GM19372 (cell line): Measurements from ENCODE around the gene STK33.
A peak's percentile ranks its signal among the peaks of the same experiment; 100 is the strongest.

ENCODE experiments used
- ATAC-seq: cut with Tn5 transposase; IDR thresholded peaks from one replicate; pipeline ENCODE4 v1.9.1; 2021; ENCODE audit warnings: mild to moderate bottlenecking, low read depth, moderate library complexity; ENCODE audit not compliant: unreplicated experiment

STK33 gene

DNA sequence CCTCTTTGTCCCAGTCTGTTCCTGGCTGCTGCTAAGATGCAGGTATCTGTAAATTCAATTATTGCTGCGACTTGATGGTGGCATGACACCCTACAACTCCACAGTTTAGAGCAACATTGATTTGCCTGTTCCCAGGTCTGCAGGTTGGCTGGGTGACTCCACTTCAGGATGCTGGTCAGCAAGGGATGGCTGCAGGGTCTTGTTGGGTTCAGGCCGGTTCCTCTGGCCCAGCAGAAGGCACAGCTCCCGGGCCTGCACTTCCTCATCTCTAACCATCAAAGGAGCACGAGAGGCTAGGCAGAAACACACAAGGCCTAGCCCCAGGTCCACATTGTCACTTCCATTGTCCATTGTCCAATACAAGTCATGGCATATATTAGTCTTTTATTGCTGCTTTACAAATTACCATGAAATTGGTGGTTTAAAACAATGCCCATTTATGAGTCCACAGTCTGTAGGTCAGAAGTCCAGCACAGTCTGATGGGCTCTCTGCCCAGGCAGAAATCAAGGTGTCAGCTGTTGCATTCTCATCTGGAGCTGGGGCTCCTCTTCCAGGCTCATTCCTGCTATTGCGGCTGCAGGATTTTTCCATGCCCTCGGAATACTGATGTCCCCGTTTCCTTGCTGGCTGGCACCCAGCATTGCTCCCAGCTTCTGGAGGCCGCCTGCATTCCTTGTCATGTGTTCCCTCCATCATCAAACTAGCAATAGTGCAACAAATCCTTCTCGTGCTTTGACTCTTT is 233.8 kb downstream of the STK33 start:
- no peak for ATAC-seq

DNA sequence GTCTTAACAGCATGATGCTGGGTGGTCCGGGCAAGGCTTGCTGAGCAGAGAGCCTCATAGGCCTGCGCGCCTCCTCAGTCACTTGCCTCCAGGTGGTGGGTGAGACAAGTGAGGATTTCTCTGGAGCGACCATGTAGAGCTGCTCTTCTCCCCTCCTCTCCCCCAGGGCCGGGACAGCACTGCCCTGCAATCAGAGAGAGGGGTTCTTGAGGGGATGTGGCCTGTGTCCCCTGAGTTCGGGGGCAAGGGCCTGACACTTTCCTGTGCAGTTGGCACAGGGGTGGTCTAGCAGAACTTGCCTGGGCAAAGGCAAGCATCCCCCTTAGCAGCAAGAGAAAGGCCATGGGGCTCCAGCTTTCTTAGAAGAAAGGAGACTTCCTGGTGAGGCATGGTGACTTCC is 234.5 kb downstream of the STK33 start:
- no peak for ATAC-seq

DNA sequence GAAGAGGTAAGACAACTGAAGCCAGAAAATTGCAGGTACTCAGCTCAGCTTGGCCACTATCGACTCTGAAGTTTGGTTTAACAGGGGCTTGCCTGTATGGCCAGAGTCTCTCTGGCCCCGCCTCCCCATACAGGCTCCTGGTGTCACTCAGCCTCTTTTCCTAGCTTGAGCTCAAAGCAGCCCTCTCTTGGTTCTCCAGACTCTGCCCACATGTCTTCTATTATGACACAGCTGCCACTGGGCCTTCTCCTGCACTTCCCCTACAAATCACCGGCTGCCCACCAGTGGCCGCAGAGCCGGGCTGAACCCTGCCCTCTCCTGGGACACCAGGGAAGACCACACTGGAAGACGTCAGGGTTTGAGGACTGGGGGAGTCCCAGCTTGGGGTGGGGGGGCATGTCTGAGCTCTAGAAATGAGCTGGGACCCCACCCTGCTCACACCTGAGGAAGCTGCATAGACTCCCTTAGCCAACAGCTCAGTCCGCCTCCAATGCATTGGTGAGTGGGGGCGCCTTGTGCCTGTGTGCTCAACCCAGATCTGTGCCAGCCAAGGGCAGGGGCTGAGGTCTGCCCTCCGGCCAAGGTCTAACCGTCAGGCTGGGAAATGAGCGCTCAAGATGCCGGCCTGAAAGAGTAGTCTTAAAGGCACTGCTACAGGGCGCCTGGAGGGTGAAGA is 236.0 kb downstream of the STK33 start:
- ATAC-seq, result no peak

DNA sequence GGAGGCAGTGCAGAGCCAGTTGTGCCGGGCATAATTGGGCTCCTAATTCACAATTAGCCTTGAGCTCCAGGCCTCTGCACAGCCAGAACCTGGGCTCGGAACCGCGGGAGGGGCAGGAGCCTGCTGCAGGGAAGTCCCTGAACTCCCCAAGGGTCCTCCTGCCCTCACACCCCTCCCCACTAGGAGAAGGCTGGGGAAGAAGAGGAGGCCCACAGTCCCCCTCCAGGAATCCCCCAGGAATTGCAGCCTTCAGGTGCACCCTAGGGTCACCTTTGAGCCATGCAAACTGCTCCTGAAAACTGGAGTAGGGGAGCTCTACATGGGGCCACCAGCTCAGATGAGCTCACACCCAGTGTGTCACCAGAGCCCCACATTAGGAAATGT is 236.5 kb downstream of the STK33 start:
- no peak for ATAC-seq

DNA sequence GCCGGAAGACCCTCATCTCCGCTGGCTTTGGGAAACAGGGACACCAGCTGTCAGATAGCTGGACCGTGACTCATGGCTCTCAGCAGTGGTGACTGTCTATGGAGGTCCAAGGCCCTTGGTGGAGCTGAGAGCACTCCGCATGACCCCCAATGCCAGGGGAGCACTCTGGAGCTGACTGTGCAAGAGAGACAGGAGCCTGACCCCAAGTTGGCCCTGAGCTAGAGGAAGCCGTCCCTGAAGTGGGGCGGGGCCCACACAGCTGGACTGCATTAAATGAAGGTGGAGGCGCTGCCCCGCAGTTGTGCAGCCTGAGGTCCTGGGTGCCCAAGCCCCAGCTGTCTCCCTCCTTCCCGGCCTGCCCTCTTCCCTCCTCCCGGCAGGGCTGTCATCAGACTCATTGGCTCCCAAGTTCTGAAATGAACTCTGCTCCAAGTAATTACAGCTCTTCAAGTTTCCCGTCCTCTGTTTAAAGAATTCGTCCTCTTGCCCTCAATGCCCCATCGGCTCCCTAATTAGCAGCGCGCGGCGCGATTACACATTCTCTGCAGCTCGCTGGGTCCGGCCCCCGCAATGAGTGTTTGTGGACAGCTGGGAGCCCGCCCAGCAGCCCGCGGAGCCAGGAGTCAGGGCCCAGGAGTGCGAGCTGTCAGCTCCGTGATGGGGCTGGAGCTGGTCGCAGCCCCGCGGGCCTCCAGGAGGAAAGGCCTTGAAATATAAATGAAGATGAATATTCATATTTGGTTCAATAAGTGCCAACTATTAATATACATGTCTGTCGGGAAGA is 237.1 kb downstream of the STK33 start:
- ATAC-seq, result no peak

DNA sequence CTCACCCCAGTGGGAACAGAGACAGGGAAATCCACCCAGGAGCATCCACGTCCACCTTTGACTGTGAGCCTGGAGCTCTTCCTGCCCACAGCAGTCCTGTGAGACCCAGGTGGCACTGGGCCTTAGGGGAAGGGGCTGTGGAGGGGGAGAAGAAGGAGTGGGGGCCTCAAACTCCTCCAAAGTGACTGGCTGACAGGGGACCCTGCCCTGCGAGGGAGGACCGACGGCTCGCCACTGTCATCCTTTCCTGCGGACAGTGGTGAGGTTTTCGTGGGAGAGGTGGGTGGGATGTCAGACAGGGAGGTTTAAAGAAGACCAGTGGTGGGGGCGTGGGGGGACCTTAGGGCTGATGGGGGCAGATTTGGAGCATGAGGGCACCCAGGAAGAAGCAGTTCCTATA is 237.8 kb downstream of the STK33 start:
- no peak for ATAC-seq

DNA sequence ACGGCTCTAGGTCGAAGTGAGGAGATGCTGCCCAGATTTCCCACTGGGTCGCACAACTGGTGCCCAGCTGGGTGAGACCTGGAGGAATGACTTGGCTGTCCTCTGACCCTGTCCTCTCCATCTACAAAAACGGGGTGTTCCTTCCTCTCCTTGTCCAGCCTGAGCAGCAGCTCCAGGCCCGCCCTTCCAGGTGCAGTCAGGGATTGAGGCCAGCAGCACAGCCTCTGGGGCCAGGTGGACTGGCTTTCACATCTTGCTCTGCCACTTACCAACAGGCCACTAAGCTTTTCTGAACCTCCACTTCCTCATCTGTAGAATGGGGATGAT is 238.6 kb downstream of the STK33 start:
- no peak for ATAC-seq

DNA sequence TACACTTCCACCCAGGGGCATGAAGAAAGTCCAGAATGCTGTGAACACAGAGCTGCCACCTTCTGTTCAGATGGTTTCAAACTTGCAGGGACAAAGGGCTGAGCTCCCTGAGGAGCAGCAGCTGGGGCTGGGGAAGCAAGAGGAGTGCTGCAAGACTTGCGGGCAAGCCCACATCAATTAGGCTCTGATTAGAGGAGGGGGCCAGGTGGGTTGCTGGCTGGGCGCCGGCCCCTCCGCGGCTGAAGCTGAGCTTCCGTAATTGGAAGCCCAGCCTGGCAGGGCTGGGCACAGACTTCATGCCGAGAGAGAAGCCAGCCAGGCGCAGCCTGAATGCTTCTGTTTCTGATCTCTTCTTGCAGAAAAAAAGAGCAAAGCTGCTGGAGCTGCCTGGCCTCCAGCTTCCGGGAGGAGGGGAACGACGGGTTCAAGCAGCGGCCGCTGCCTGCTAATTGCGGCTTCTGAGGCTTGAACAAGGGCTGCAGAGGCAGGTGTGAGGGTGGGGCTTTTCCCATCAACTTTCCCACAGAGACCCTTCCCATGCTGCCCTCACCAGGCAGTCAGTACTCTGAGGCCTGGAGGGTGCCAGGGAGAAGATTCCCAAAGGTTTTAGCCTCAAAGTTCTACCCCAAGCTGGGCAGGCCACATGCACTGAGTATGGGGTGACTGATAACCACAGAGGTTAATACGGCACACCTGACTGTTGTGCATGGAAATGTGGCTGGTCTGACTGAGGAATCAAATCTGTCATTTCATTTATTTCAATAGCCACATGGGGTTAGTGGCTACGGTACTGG is 239.2 kb downstream of the STK33 start:
- no peak for ATAC-seq

DNA sequence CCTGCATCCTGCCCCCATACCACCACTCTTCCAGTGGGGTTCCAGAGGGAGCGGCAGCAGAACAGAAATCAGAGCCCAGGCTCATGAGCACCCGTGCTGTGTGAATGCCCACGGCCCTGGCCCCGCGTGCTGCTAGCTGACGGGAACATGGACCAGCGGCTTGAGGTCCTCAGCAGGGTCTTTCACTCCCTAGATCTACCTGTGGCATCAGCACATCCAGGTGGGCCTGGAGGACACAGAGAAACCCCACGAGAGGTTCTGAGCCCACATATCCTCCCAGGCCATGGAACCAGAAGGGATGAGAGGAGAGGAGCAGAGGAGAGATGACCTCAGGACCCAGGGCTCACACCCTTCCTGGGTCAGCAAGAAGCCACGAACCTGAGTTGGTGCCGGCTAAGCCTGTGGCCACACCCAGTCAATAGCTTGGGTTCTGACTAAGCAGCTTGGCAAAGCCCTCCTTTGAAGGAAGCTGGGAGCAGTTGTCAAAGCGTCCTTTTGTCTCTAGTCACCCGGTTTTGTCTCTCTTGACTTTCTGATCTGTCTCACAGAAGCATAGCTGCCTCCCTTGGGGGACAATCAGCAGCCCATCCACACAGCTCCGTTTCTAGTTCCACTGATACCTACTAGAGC is 241.0 kb downstream of the STK33 start:
- ATAC-seq, result no peak

DNA sequence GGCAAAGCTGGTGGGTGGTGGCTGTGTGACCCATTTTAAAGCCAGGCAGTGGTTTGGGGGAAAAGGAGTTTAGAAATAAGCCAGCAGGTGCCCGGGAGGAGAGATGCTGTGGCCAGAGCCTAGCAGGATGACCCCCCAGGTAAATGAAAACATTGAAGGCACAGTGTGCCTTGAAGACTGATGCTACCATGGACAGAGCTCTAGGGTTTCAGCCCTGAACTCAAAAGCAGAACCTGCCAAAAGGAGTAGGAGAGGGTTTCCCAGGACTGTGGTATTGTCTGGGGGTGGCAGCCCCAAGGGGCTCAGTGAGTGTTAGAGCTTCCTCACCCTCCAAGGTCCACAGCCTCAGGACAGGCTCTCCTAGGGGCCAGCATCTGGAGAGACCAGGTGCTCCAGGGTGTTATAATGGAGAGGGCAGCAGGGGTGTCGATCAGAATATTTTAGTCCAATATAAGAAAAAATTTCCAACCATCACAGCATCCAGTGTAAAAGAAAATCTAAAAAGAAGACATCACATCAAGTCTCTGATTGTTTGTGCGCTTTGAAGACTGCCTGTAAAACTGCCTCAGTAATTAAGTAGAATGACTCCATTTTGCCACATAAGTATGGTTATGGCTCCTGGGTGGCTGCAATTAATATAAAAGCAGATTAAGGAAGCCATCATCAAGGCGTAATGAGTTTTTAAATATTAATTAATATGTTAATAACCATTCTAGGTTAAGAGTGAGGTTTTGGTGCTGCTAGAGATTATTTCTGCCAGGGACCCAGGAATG is 241.7 kb downstream of the STK33 start:
- no peak for ATAC-seq

DNA sequence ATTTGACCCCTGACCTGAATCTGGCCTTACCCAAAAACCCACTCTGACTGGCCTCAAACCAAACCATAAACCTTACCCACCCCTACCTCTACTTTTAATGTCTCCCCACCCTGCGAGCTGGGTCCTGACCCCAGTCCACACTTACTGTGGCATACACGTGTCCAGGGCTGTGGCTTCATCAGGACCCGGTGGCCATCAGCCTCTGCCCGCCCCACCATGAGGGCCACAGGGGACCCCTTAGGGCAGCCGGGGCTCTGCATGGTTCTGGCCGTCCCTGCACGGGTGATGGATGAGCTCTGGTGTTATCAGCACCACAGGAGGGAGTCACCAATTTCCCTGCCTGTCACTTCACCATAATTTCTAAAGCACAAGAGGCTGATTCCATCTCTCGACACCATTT is 242.8 kb downstream of the STK33 start:
- no peak for ATAC-seq

DNA sequence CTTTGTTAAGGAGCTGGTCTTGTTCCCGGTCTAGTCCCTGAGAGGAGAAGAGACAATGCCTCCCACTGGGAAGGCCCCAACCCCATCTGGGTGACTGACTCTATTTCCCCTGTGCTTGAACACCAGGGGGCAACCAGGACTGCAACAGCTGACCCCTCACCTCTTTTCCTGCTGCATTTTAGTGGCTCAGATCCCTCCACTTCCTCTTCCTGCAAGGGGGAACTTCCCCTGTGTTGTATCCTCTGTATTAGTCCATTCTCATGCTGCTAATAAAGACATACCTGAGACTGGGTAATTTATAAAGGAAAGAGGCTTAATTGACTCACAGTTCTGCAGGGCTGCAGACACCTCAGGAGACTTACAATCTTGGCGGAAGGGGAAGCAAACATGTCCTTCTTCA is 246.1 kb downstream of the STK33 start:
- no peak for ATAC-seq

DNA sequence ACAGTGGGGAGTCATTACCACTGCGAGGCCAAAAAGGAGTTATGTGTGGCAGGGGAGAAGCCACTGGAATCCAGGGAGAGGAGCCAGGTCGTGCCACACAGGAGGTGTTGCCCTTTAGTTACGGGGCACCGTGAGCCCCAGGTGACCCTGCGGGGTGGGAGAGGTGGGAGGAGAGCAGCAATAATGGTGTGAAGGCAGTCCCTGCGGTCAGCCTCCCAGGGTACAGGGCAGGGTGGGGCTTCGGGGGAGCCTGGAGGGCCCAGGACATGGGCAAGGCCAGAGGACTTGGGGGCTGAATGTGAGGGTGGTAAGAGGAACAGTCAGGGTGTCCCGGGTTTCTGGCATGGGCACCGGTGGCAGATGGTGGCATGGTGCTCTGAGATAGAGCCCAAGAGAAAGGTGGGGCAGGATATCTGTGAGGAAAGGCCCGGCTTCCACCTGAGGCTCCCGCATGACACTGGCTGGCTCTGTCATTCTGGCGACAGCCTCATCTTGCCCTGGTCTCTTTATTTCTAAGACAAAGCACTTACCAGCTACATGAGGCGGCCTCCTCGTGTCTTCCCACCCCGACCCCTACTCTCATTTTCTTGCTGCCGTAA is 247.8 kb downstream of the STK33 start:
- ATAC-seq, result no peak

DNA sequence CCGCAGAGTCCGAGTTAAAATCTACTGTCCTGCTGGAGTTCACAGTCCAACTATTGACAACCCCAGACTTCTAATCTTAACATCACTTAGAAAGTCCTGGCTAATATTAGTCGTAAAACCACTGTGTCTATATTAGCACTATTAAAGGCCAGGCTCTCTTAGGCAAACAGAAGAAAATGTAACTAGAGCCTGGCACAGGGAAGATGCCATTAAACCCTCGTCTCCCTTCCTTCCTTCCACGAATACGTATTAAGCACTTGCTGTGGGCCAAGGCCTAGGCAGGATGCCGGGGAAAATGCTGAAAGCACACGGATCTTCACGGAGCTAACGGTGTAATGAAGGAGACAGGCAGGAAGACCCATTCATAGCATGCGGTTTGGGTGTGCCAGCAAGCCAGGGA is 248.8 kb downstream of the STK33 start:
- ATAC-seq, result no peak

DNA sequence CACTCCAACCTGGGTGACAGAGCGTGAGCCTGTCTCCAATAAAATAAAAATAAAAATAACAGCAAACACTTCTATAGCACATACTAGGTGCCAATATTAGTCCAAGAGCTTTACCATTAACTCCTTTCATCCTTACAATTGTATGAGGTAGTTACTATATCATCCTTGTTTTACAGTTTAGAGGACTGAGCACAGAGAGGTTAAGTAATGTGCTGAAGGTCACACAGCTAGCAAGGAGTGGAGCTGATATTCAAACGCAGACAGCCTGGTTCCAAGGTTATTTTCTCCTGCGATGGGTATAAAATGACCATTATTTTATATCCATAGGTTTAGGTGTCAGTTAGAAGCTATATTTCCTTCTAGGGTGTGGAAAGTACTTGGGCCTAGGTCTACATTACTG is 249.7 kb downstream of the STK33 start:
- no peak for ATAC-seq

DNA sequence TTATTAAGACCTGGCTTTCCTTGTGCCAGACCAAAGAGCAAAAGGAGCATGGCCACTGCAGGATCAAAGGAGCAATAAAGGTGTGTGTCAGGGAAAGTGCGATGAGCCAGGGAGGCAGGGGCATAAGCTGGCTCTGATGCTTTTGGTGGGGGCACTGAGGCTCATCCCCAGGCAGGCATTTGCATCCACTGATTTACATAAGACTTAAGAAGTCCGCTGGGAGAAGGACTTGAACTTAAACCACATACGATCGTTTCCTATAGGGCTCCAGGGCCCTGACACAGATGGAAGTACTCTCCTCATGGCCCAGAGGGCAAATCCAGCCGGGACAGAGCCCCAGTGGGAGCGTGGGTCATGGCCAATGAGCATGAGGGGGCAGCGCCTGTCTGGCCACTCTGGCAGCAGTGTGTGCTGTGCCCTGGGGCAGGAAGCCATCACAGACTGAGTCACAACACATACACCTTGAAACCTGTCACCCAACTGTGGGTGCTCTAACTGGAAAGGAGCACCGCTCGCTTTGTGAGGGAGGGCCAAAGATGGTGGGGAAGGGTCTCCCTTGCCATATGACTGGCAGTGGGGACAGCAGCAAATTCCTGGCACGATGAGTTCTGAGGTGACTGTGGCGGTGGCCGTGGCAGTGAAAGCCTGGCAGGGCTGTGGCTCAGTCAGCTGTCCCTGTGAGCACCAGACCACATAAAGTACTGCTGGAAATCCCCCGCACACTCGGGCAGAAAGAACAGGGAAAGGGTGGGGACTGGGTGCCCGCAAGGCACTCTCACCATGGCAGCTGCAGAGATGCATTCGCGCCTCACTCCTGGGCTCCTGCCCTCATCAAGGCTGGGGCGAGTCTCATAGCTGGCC is 251.0 kb downstream of the STK33 start:
- peak; percentile 55 for ATAC-seq

DNA sequence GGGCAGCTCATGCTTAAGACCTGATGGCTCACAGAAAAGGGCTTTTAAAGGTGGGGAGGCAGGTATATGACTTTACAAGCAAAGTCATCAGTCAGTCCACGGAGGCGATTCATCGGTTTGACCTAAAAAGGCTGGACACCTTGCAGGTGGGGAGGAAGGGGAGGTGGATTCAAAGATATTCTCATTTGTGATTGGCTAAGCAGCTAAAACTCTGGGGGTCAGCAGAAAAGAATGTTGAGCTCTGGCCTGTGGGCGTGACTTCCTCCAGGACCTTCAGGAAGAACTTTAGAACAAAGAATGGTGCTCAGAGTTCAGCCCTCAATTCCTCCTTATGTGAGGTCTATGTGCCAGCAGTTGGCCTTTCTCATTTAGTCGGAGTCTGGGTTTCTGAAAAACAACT is 252.0 kb downstream of the STK33 start:
- ATAC-seq, result no peak
